ENCODE measurements around the gene FFAR1. TPM values are rescaled to one million over a fixed set of nuclear protein-coding genes. Genes with fewer than 3 reads are reported as not detected.

Gene FFAR1
- polyA plus RNA-seq, 1 donor (not counting 4 experiments of a cell fraction or from before 2014, with no cell fraction given), result not detected

- Histone ChIP-seq H3K4me3 (ENCODE audit: control insufficient read depth in 2 of 3, extremely low read depth in 1 of 3, insufficient read depth in 2 of 3, low read depth in 1 of 3, low read length in 3 of 3) (no peak overlapping the region), H2AFZ (ENCODE audit: control insufficient read depth, low read length) (peak overlapping the region; percentile 49), H3K4me2 (ENCODE audit: control insufficient read depth, extremely low read depth, insufficient read depth, low read depth, low read length) (peak overlapping the region; percentile 17), H4K20me1 (ENCODE audit: control insufficient read depth, extremely low read depth, insufficient read depth, low read length) (no peaks in the 10 kb centered on the region), H3K27ac (ENCODE audit: control insufficient read depth, insufficient read depth, low read length) (peak overlapping the region; percentile 64), H3K9me1 (ENCODE audit: control insufficient read depth, extremely low read depth, insufficient read depth, low read length) (no peaks in the 10 kb centered on the region), H3K9me3 (ENCODE audit: control insufficient read depth, low read depth, low read length) (no peaks in the 10 kb centered on the region), H3K4me1 (ENCODE audit: control insufficient read depth, extremely low read depth, insufficient read depth, low read length) (peaks cover 14% of the 10 kb centered on the region), H3K36me3 (ENCODE audit: control insufficient read depth in 2 of 2, extremely low read depth in 1 of 2, insufficient read depth in 2 of 2, low read length in 2 of 2) (no peaks in the 10 kb centered on the region), H3K27me3 (ENCODE audit: control insufficient read depth, extremely low read depth, insufficient read depth, low read length) (no peaks in the 10 kb centered on the region), H3K79me2 (ENCODE audit: control insufficient read depth, insufficient read depth, low read length) (no peaks in the 10 kb centered on the region), H3K9ac (ENCODE audit: control insufficient read depth, extremely low read depth, insufficient read depth, low read length) (peak overlapping the region; percentile 45)
- no peak for TF ChIP-seq EZH2 (IDR thresholded peaks at IDR 0.05; ENCODE audit: low read length)
- no peak for TF ChIP-seq CTCF (optimal IDR thresholded peaks at IDR 0.05 in 1 of 3, IDR thresholded peaks at IDR 0.05 in 1 of 3, conservative IDR thresholded peaks at IDR 0.05 in 1 of 3; ENCODE audit: extremely low read depth in 1 of 3, insufficient read depth in 2 of 3, low read length in 3 of 3)
- DNase-seq (ENCODE audit: low read depth, low spot score) (peak; percentile 94), FAIRE-seq (peak; percentile 87)
- dilution Hi-C loops (cut with MboI; ENCODE audit: extremely low pct_ligation_motif_present, low sequenced_read_pairs), result no loop called here
Measured at GRCh38 chr19:35318679-35319448, 28.8 kb upstream of the FFAR1 start.

GRCh38 chr19:35320065-35320713 is 27.5 kb upstream of the FFAR1 start:
- Histone ChIP-seq H3K4me2 (ENCODE audit: control insufficient read depth, extremely low read depth, insufficient read depth, low read depth, low read length) (no peak overlapping the region), H3K9me1 (ENCODE audit: control insufficient read depth, extremely low read depth, insufficient read depth, low read length) (no peaks in the 10 kb centered on the region), H3K27ac (ENCODE audit: control insufficient read depth, insufficient read depth, low read length) (no peak overlapping the region), H3K4me1 (ENCODE audit: control insufficient read depth, extremely low read depth, insufficient read depth, low read length) (peaks cover 14% of the 10 kb centered on the region), H3K36me3 (ENCODE audit: control insufficient read depth in 2 of 2, extremely low read depth in 1 of 2, insufficient read depth in 2 of 2, low read length in 2 of 2) (no peaks in the 10 kb centered on the region), H3K27me3 (ENCODE audit: control insufficient read depth, extremely low read depth, insufficient read depth, low read length) (no peaks in the 10 kb centered on the region), H3K9ac (ENCODE audit: control insufficient read depth, extremely low read depth, insufficient read depth, low read length) (no peak overlapping the region), H3K79me2 (ENCODE audit: control insufficient read depth, insufficient read depth, low read length) (no peaks in the 10 kb centered on the region), H3K4me3 (ENCODE audit: control insufficient read depth in 2 of 3, extremely low read depth in 1 of 3, insufficient read depth in 2 of 3, low read depth in 1 of 3, low read length in 3 of 3) (no peak overlapping the region), H2AFZ (ENCODE audit: control insufficient read depth, low read length) (no peak overlapping the region), H4K20me1 (ENCODE audit: control insufficient read depth, extremely low read depth, insufficient read depth, low read length) (no peaks in the 10 kb centered on the region), H3K9me3 (ENCODE audit: control insufficient read depth, low read depth, low read length) (no peaks in the 10 kb centered on the region)
- TF ChIP-seq CTCF (optimal IDR thresholded peaks at IDR 0.05 in 1 of 3, IDR thresholded peaks at IDR 0.05 in 1 of 3, conservative IDR thresholded peaks at IDR 0.05 in 1 of 3; ENCODE audit: extremely low read depth in 1 of 3, insufficient read depth in 2 of 3, low read length in 3 of 3), result no peak
- TF ChIP-seq EZH2 (IDR thresholded peaks at IDR 0.05; ENCODE audit: low read length), result no peak
- FAIRE-seq (no peak), DNase-seq (ENCODE audit: low read depth, low spot score) (no peak)
- dilution Hi-C loops (cut with MboI; ENCODE audit: extremely low pct_ligation_motif_present, low sequenced_read_pairs), result no loop called here

Measured in keratinocyte (primary cell).